GM12878 (cell line): ENCODE results near the gene MAP2K2. TPM values are rescaled to one million over a fixed set of nuclear protein-coding genes. Genes with fewer than 3 reads are reported as not detected.

ENCODE experiments used
- BCLAF1 ChIP-seq: fragments of 450-650 bp; IDR thresholded peaks from 2 replicates; pipeline ENCODE4 v1.6.1; 2017; ENCODE audit warnings: antibody characterized with exemption, mild to moderate bottlenecking, moderate library complexity
- DPF2 ChIP-seq: fragments of 450-650 bp; IDR thresholded peaks from 2 replicates; pipeline ENCODE4 v1.6.1; 2017; ENCODE audit warnings: mild to moderate bottlenecking
- EGR1 ChIP-seq, 2 experiments: IDR thresholded peaks; 1 replicate in 1 of 2; 2 replicates in 1 of 2; pipeline ENCODE4 v1.6.1; 2011 to 2012; ENCODE audit warnings: low read depth in 2 of 2, low read length in 2 of 2, borderline replicate concordance in 1 of 2, mild to moderate bottlenecking in 1 of 2, moderate library complexity in 1 of 2
- IKZF1 ChIP-seq: fragments of 450-650 bp; conservative IDR thresholded peaks from 2 replicates; pipeline ENCODE4 v1.6.1; 2017; ENCODE audit warnings: antibody characterized with exemption, mild to moderate bottlenecking
- MLLT1 ChIP-seq: fragments of 450-650 bp; IDR thresholded peaks from 2 replicates; pipeline ENCODE4 v1.6.1; 2016; ENCODE audit warnings: mild to moderate bottlenecking
- MTA2 ChIP-seq: fragments of 450-650 bp; IDR thresholded peaks from 2 replicates; pipeline ENCODE4 v1.6.1; 2016; ENCODE audit warnings: low read depth, mild to moderate bottlenecking, moderate library complexity
- NBN ChIP-seq: fragments of 450-650 bp; IDR thresholded peaks from 2 replicates; pipeline ENCODE4 v1.6.1; 2016
- SIN3A ChIP-seq: IDR thresholded peaks from 2 replicates; pipeline ENCODE4 v1.6.1; 2012; ENCODE audit warnings: low read depth, low read length, improper control_type of control experiment
- SRF ChIP-seq, 2 experiments: IDR thresholded peaks; 2 replicates each; pipeline ENCODE4 v1.6.1; 2011; ENCODE audit warnings: low read depth in 2 of 2, low read length in 2 of 2, mild to moderate bottlenecking in 1 of 2, moderate library complexity in 1 of 2
- YY1 ChIP-seq: IDR thresholded peaks from 2 replicates; pipeline ENCODE4 v1.6.1; 2011; ENCODE audit warnings: low read depth, mild to moderate bottlenecking, low read length
- ZNF207 ChIP-seq: fragments of 450-650 bp; IDR thresholded peaks from 2 replicates; pipeline ENCODE4 v1.6.1; 2014; ENCODE audit warnings: antibody characterized with exemption, mild to moderate bottlenecking, borderline replicate concordance
- ZNF217 ChIP-seq: fragments of 450-650 bp; IDR thresholded peaks from 2 replicates; pipeline ENCODE4 v1.6.1; 2017; ENCODE audit warnings: antibody characterized with exemption, mild to moderate bottlenecking
- polyA plus RNA-seq, 11 experiments: library from polyadenylated mRNA; depleted of rRNA in 4 of 11; unstranded in 6 of 11; stranded (reverse) in 5 of 11; fragments of >200 nt; fragmentation: Nextera tagmentation in 4 of 11; fragmentation: Illumina TruSeq in 1 of 11; extraction: Ambion mirVana in 4 of 11; extraction: Trizol in 1 of 11; gene quantifications; 1 replicate in 1 of 11; 2 replicates in 10 of 11; pipeline versions ENCODE4 v1.2.1 to v1.2.3, GENCODE V29; 2011 to 2016; ENCODE audit warnings: inconsistent platforms in 2 of 11, missing spikeins in 2 of 11, low read depth in 1 of 11
- total RNA-seq, 4 experiments: library from RNA; depleted of rRNA in 3 of 4; stranded (reverse); fragments of >200 nt in 3 of 4; fragmentation: Illumina TruSeq in 1 of 4; extraction: Trizol in 1 of 4; gene quantifications; 2 replicates each; pipeline versions ENCODE4 v1.2.1 to v1.2.3, GENCODE V29; 2013 to 2021
- TF ChIP-seq, protein P1 (sequence below): fragments of 450-650 bp; IDR thresholded peaks from 2 replicates; pipeline ENCODE4 v1.6.1; 2017; ENCODE audit warnings: mild to moderate bottlenecking, moderate library complexity
- TF ChIP-seq, protein P2 (sequence below): fragments of 450-650 bp; IDR thresholded peaks from 2 replicates; pipeline ENCODE4 v1.6.1; 2016; ENCODE audit warnings: mild to moderate bottlenecking

MAP2K2 gene
- total and polyA plus RNA-seq, 10 of the 15 experiments (the other 5 are each of a cell fraction or from before 2014, with no cell fraction given): 1.00 to 210 (median 53.5) TPM

- no peak for TF ChIP-seq BCLAF1
- peak; percentile 32; the same call in 1 of the 2 replicates for TF ChIP-seq MLLT1
- TF ChIP-seq, protein P1, sequence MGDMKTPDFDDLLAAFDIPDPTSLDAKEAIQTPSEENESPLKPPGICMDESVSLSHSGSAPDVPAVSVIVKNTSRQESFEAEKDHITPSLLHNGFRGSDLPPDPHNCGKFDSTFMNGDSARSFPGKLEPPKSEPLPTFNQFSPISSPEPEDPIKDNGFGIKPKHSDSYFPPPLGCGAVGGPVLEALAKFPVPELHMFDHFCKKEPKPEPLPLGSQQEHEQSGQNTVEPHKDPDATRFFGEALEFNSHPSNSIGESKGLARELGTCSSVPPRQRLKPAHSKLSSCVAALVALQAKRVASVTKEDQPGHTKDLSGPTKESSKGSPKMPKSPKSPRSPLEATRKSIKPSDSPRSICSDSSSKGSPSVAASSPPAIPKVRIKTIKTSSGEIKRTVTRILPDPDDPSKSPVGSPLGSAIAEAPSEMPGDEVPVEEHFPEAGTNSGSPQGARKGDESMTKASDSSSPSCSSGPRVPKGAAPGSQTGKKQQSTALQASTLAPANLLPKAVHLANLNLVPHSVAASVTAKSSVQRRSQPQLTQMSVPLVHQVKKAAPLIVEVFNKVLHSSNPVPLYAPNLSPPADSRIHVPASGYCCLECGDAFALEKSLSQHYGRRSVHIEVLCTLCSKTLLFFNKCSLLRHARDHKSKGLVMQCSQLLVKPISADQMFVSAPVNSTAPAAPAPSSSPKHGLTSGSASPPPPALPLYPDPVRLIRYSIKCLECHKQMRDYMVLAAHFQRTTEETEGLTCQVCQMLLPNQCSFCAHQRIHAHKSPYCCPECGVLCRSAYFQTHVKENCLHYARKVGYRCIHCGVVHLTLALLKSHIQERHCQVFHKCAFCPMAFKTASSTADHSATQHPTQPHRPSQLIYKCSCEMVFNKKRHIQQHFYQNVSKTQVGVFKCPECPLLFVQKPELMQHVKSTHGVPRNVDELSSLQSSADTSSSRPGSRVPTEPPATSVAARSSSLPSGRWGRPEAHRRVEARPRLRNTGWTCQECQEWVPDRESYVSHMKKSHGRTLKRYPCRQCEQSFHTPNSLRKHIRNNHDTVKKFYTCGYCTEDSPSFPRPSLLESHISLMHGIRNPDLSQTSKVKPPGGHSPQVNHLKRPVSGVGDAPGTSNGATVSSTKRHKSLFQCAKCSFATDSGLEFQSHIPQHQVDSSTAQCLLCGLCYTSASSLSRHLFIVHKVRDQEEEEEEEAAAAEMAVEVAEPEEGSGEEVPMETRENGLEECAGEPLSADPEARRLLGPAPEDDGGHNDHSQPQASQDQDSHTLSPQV: no peak
- TF ChIP-seq ZNF217: peak; percentile 97
- TF ChIP-seq ZNF207: 0 out of 2 replicates have a peak, but pooled peaks have one; percentile 12
- TF ChIP-seq NBN: peak; percentile 64
- TF ChIP-seq DPF2: peak; percentile 100
- peak; percentile 42; the same call in 1 of the 2 replicates for TF ChIP-seq IKZF1
- TF ChIP-seq, protein P2, sequence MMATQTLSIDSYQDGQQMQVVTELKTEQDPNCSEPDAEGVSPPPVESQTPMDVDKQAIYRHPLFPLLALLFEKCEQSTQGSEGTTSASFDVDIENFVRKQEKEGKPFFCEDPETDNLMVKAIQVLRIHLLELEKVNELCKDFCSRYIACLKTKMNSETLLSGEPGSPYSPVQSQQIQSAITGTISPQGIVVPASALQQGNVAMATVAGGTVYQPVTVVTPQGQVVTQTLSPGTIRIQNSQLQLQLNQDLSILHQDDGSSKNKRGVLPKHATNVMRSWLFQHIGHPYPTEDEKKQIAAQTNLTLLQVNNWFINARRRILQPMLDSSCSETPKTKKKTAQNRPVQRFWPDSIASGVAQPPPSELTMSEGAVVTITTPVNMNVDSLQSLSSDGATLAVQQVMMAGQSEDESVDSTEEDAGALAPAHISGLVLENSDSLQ: peak; percentile 6; the same call in 1 of the 2 replicates
- 0 out of 2 replicates have a peak, but pooled peaks have one; percentile 6 for TF ChIP-seq SIN3A
- TF ChIP-seq MTA2: peak; percentile 33; the same call in 1 of the 2 replicates
- peak in 1 of 2 experiments; percentile 86; a peak in 2 of 3 replicates for TF ChIP-seq EGR1 (IDR thresholded peaks at IDR 0.05; ENCODE audit: borderline replicate concordance in 1 of 2, low read depth in 2 of 2, low read length in 2 of 2)
- 0 out of 4 replicates have a peak, but pooled peaks of 1 of the 2 experiments have one; percentile 29 for TF ChIP-seq SRF (IDR thresholded peaks at IDR 0.05; ENCODE audit: low read depth in 2 of 2, low read length in 2 of 2)
- TF ChIP-seq YY1: peak; percentile 28; the same call in 1 of the 2 replicates
These were observed 63.9 kb downstream of the MAP2K2 start (continued) for GRCh38 chr19:4059891-4060620.
